SK-N-SH (cell line): ENCODE data around the gene SUCNR1. TPM values are rescaled to one million over a fixed set of nuclear protein-coding genes. Genes with fewer than 3 reads are reported as not detected.

Experiments used
- CTCF ChIA-PET: fragments of 300-600, 350-600 bp; formaldehyde crosslinking; extraction: SDS; loops from one replicate; lab custom pipeline; 2021; lab: Yijun Ruan, JAX
- POLR2A ChIA-PET: fragments of 350-600 bp; sonication (Branson Sonifier 250); formaldehyde crosslinking; extraction: SDS; loops from one replicate; lab custom pipeline; 2020; ENCODE audit warnings: antibody characterized with exemption, inconsistent platforms; lab: Yijun Ruan, JAX
- DNase-seq: peaks from one replicate; pipeline ENCODE4 v3.0.0; 2012
- H2AFZ ChIP-seq: fragments of 200-600 bp; sonication (generic); 2 replicates; pipeline ENCODE4 v1.8.1; 2016; ENCODE audit warnings: antibody characterized with exemption, mild to moderate bottlenecking, low read depth
- H3F3A ChIP-seq: fragments of 200-600 bp; sonication (generic); replicated peaks from 2 replicates; pipeline ENCODE3; 2016; ENCODE audit warnings: antibody characterized with exemption, mild to moderate bottlenecking; ENCODE audit not compliant: insufficient read depth
- H3K27ac ChIP-seq, 2 experiments: fragments of 200-500 bp in 1 of 2; fragments of 200-600 bp in 1 of 2; sonication (Bioruptor generic) in 1 of 2; sonication (generic), shearing (Covaris generic) in 1 of 2; 2 replicates each; pipeline versions ENCODE4 v1.5.1 to v1.6.1; 2014 to 2016; ENCODE audit warnings: low read depth in 2 of 2, inconsistent platforms in 1 of 2, low read length in 1 of 2, mild to moderate bottlenecking in 1 of 2, mixed read lengths in 1 of 2
- H3K27me3 ChIP-seq: fragments of 200-600 bp; sonication (generic), shearing (Covaris generic); 2 replicates; pipeline ENCODE4 v1.6.1; 2016; ENCODE audit warnings: mixed run types; ENCODE audit not compliant: insufficient read depth
- H3K36me3 ChIP-seq, 2 experiments: fragments of 200-500 bp in 1 of 2; fragments of 200-600 bp in 1 of 2; sonication (Bioruptor generic) in 1 of 2; sonication (generic) in 1 of 2; replicated peaks in 1 of 2; 2 replicates each; pipeline versions ENCODE3 to v1.5.1; 2014 to 2016; ENCODE audit warnings: low read length in 1 of 2, mild to moderate bottlenecking in 1 of 2; ENCODE audit not compliant: insufficient read depth in 2 of 2, control insufficient read depth in 1 of 2
- H3K4me1 ChIP-seq, 2 experiments: fragments of 200-500 bp in 1 of 2; fragments of 200-600 bp in 1 of 2; sonication (Bioruptor generic) in 1 of 2; sonication (generic), shearing (Covaris generic) in 1 of 2; 2 replicates each; pipeline versions ENCODE4 v1.5.1 to v1.6.1; 2014 to 2016; ENCODE audit warnings: low read depth in 1 of 2, low read length in 1 of 2, mixed run types in 1 of 2; ENCODE audit not compliant: insufficient read depth in 2 of 2, control insufficient read depth in 1 of 2
- H3K4me2 ChIP-seq: fragments of 200-600 bp; sonication (generic), shearing (Covaris generic); 2 replicates; pipeline ENCODE4 v1.6.1; 2017; ENCODE audit warnings: mixed run types
- H3K4me3 ChIP-seq, 2 experiments: fragments of 200-500 bp in 1 of 2; fragments of 200-600 bp in 1 of 2; sonication (Bioruptor generic) in 1 of 2; sonication (generic), shearing (Covaris generic) in 1 of 2; 2 replicates each; pipeline versions ENCODE4 v1.5.1 to v1.8.1; 2014 to 2016; ENCODE audit warnings: low read depth in 2 of 2, inconsistent platforms in 1 of 2, low read length in 1 of 2, mild to moderate bottlenecking in 1 of 2, mixed read lengths in 1 of 2, moderate library complexity in 1 of 2
- H3K79me2 ChIP-seq: fragments of 200-600 bp; sonication (generic); 2 replicates; pipeline ENCODE4 v1.8.1; 2017; ENCODE audit warnings: mild to moderate bottlenecking; ENCODE audit not compliant: insufficient read depth
- H3K9ac ChIP-seq: fragments of 200-600 bp; sonication (generic); 2 replicates; pipeline ENCODE4 v1.6.1; 2017; ENCODE audit warnings: mixed run types
- H3K9me2 ChIP-seq: fragments of 200-600 bp; sonication (generic); 2 replicates; pipeline ENCODE4 v1.6.1; 2017; ENCODE audit warnings: mixed run types
- H3K9me3 ChIP-seq: fragments of 200-600 bp; sonication (generic); 2 replicates; pipeline ENCODE4 v1.6.1; 2017; ENCODE audit warnings: mixed run types, mild to moderate bottlenecking, moderate library complexity
- H4K20me1 ChIP-seq: fragments of 200-600 bp; sonication (generic); 2 replicates; pipeline ENCODE4 v1.6.1; 2017; ENCODE audit warnings: mild to moderate bottlenecking, mixed run types; ENCODE audit not compliant: insufficient read depth
- CHD2 ChIP-seq: fragments of 150-350 bp; IDR thresholded peaks from 2 replicates; pipeline ENCODE4 v1.6.1; 2018; ENCODE audit warnings: low read length; ENCODE audit not compliant: partially characterized antibody
- CTCF ChIP-seq: fragments of 200-600 bp; sonication (generic); IDR thresholded peaks from 2 replicates; pipeline ENCODE4 v1.6.1; 2017; ENCODE audit warnings: antibody characterized with exemption, mild to moderate bottlenecking, moderate library complexity
- EP300 ChIP-seq, 2 experiments: IDR thresholded peaks; 2 replicates each; pipeline versions ENCODE4 v1.4.0 to v1.6.1; 2012; ENCODE audit warnings: borderline replicate concordance in 1 of 2, low read depth in 1 of 2, low read length in 1 of 2
- EZH2phosphoT487 ChIP-seq: fragments of 200-600 bp; sonication (generic); IDR thresholded peaks from 2 replicates; pipeline ENCODE4 v1.6.1; 2017; ENCODE audit warnings: low read depth, mixed run types, mild to moderate bottlenecking, antibody characterized with exemption, moderate library complexity, borderline replicate concordance
- FOSL2 ChIP-seq: IDR thresholded peaks from 2 replicates; pipeline ENCODE4 v1.4.0; 2012; ENCODE audit warnings: low read depth, mild to moderate bottlenecking, moderate library complexity, borderline replicate concordance
- FOXJ3 ChIP-seq: sonication (generic); formaldehyde crosslinking; IDR thresholded peaks from 2 replicates; pipeline ENCODE4 v1.5.1; 2020; ENCODE audit warnings: mild to moderate bottlenecking, missing genetic modification reagents
- JUND ChIP-seq: IDR thresholded peaks from 2 replicates; pipeline ENCODE4 v1.4.0; 2012
- RAD21 ChIP-seq: IDR thresholded peaks from 2 replicates; pipeline ENCODE4 v1.6.1; 2012; ENCODE audit warnings: mild to moderate bottlenecking, low read length
- RXRA ChIP-seq: IDR thresholded peaks from 2 replicates; pipeline ENCODE4 v1.4.0; 2012; ENCODE audit warnings: low read depth, mild to moderate bottlenecking, borderline replicate concordance
- SIN3A ChIP-seq: IDR thresholded peaks from 2 replicates; pipeline ENCODE4 v1.6.1; 2012; ENCODE audit warnings: low read depth, mild to moderate bottlenecking, low read length, moderate library complexity, borderline replicate concordance
- TAF1 ChIP-seq: IDR thresholded peaks from 2 replicates; pipeline ENCODE4 v1.6.1; 2012; ENCODE audit warnings: low read depth, mild to moderate bottlenecking, low read length, moderate library complexity, borderline replicate concordance
- TCF12 ChIP-seq: IDR thresholded peaks from 2 replicates; pipeline ENCODE4 v1.4.0; 2012
- USF2 ChIP-seq: fragments of 150-350 bp; IDR thresholded peaks from 2 replicates; pipeline ENCODE4 v1.6.1; 2017; ENCODE audit warnings: antibody characterized with exemption, low read length, low read depth, borderline replicate concordance
- WGBS: methylation state at CpG from one replicate; pipeline ENCODE4 v1.1.6; 2017; ENCODE audit warnings: low lambda C conversion rate; 5-methylcytosine and 5-hydroxymethylcytosine counted together
- polyA plus RNA-seq, 3 experiments: library from polyadenylated mRNA; depleted of rRNA; stranded (reverse); fragments of >200 nt; gene quantifications; 2 replicates each; pipeline ENCODE4 v1.2.3, GENCODE V29; 2012

SUCNR1 gene
- polyA plus RNA-seq, 1 of the 3 experiments (the other 2 are of a cell fraction), result 1.5 TPM

- TF ChIP-seq EZH2phosphoT487 (no peak), USF2 (no peak), RXRA (no peak), EP300 (IDR thresholded peaks at IDR 0.05; ENCODE audit: borderline replicate concordance in 1 of 2, low read depth in 1 of 2, low read length in 1 of 2) (no peak), CHD2 (no peak), TAF1 (no peak), RAD21 (peak; percentile 89), FOXJ3 (CRISPR knock-in tag) (no peak), TCF12 (no peak), JUND (no peak), CTCF (peak; percentile 90), SIN3A (no peak)
- TF ChIP-seq, all 33 proteins: peak for 4
These were observed 34.7 kb upstream of the SUCNR1 start (continued) for GRCh38 chr3:151838574-151839312.

- ChIA-PET CTCF (interaction anchor here (0.6 to 4.4 kb wide), 23 partner anchors 10 to 611 kb away, joined by 3 to 45 read pairs (median 3); no protein-coding TSS in a partner anchor), POLR2A (no interaction called here)
- no peak for DNase-seq
- Histone ChIP-seq H3K9ac (peak overlapping the region; percentile 43; the same call in 1 of the 2 replicates), H2AFZ (no peak overlapping the region), H3K9me2 (no peaks in the 10 kb centered on the region; the same call in 1 of the 2 replicates), H3F3A (peaks cover 50% of the 10 kb centered on the region), H3K4me1 (peaks cover 0 to 26% of the 10 kb centered on the region in 2 experiments), H3K79me2 (peaks cover 27% of the 10 kb centered on the region), H3K36me3 (peaks cover 0 to 5% of the 10 kb centered on the region in 2 experiments), H4K20me1 (no peaks in the 10 kb centered on the region)
- TF ChIP-seq FOSL2, result no peak
- TF ChIP-seq, all 33 proteins: peak for 0
- Histone ChIP-seq H3K4me3 (peak overlapping the region in 1 of 2 experiments; percentile 45; a peak in 1 of 4 replicates), H3K9me3 (no peaks in the 10 kb centered on the region), H3K27me3 (no peaks in the 10 kb centered on the region), H3K4me2 (peak overlapping the region; percentile 48; the same call in 1 of the 2 replicates), H3K27ac (peak overlapping the region; percentile 6 to 46; a peak in 3 of 4 replicates)
- 63% methylated on average over 1 of the region's 1 CpG for WGBS
These were observed 34.2 kb upstream of the SUCNR1 start for GRCh38 chr3:151839313-151839631.
